Kidney (tissue), 14 donors: ENCODE results near the gene TAB2. TPM values are rescaled to one million over a fixed set of nuclear protein-coding genes. Genes with fewer than 3 reads are reported as not detected.

Experiments used
- DNase-seq, 5 donors: peaks; one replicate each; pipeline ENCODE4 v3.0.0-alpha.2; 2013 to 2020
- FAIRE-seq: peaks from 2 replicates; lab custom pipeline; 2012; peaks lifted over from hg19 to GRCh38; lab: Jason Lieb, UNC
- H3K27ac ChIP-seq, 2 donors: one replicate each; pipeline ENCODE4 v1.7.0; 2013; ENCODE audit warnings: low read depth in 2 of 2, low read length in 2 of 2, inconsistent platforms in 1 of 2
- H3K27me3 ChIP-seq: one replicate; pipeline ENCODE4 v1.7.1; 2013; ENCODE audit warnings: low read length, inconsistent platforms; ENCODE audit not compliant: control insufficient read depth, insufficient read depth
- H3K36me3 ChIP-seq, 3 donors: one replicate each; pipeline versions ENCODE4 v1.7.0 to v1.7.1; 2013; ENCODE audit warnings: low read length in 3 of 3, control low read depth in 1 of 3, inconsistent platforms in 1 of 3; ENCODE audit not compliant: insufficient read depth in 3 of 3, control insufficient read depth in 2 of 3
- H3K4me1 ChIP-seq, 3 donors: one replicate each; pipeline versions ENCODE4 v1.7.0 to v1.7.1; 2013; ENCODE audit warnings: low read length in 3 of 3, inconsistent platforms in 1 of 3, low read depth in 1 of 3; ENCODE audit not compliant: control insufficient read depth in 2 of 3, insufficient read depth in 2 of 3
- H3K4me3 ChIP-seq, 3 donors: one replicate each; pipeline versions ENCODE4 v1.7.0 to v1.8.1; 2013; ENCODE audit warnings: low read length in 3 of 3, control low read depth in 1 of 3, inconsistent platforms in 1 of 3
- H3K9ac ChIP-seq, 3 donors: one replicate each; pipeline versions ENCODE4 v1.7.0 to v1.7.1; 2013; ENCODE audit warnings: low read length in 3 of 3, control low read depth in 1 of 3, inconsistent platforms in 1 of 3
- H3K9me3 ChIP-seq, 3 donors: one replicate each; pipeline versions ENCODE4 v1.7.0 to v1.7.1; 2013; ENCODE audit warnings: low read length in 3 of 3, control low read depth in 1 of 3, inconsistent platforms in 1 of 3; ENCODE audit not compliant: control insufficient read depth in 2 of 3, insufficient read depth in 1 of 3
- intact Hi-C: fragments of 100-400 bp; cut with DNase I; formaldehyde crosslinking; loops from one replicate; pipeline ENCODE4 v1.11.1; 2022
- polyA plus RNA-seq: library from polyadenylated mRNA; stranded (reverse); fragments of 350-450 nt; fragmentation: Illumina TruSeq; extraction: RNeasy Lipid Tissue Mini Kit (QIAGEN cat#74804); gene quantifications from one replicate; pipeline ENCODE4 v1.2.3, GENCODE V29; 2014; ENCODE audit warnings: low read depth, low replicate concordance; ENCODE audit not compliant: insufficient read depth
- total RNA-seq: library from RNA; stranded (reverse); fragmentation: NEBNext Ultra II Directional; extraction: Animal tissue kit (Norgen Biotek cat#: 25700); gene quantifications from one replicate; pipeline ENCODE4 v1.2.1, GENCODE V29; 2021
- TF ChIP-seq, protein P1 (sequence below): IDR thresholded peaks from 3 replicates; pipeline ENCODE4 v1.5.1; 2012; ENCODE audit warnings: mild to moderate bottlenecking, moderate library complexity, borderline replicate concordance; ENCODE audit not compliant: insufficient read depth; ENCODE audit errors: extremely low read depth
- donor health status: control.
- donor health status: control.
- donor health status: control.
- donor health status: control.
- donor health status: control.
- donor health status: DM: yes; HTN: yes; CAD: no.
- donor health status: Normal renal cell carcinoma (clear cell type).

Gene TAB2
- total and polyA plus RNA-seq, 2 donors from 2014 or later, result 23.2 to 50.1 TPM

DNA sequence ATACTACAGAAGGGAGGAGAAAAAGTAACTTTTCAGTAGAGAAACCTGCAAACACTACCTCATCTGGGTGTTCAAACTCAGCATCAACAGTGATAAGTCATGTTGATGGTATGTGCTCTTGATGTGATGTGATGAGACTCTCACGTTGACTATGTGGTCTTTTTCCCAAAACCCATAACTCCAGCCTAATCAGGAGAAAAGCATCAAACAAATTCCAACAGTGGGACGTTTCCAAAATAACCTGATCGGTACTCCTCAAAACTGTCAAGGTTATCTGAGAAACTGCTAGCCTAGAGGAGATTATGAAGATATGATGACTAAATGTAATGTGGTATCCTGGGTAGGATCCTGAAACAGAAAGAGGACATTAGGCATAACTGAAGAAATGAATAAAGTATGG lies 41.9 kb upstream of the TAB2 start:
- no peak for DNase-seq
- Histone ChIP-seq H3K4me3 (no peak overlapping the region), H3K9ac (no peak overlapping the region), H3K9me3 (no peaks in the 10 kb centered on the region), H3K4me1 (no peaks in the 10 kb centered on the region), H3K27me3 (no peaks in the 10 kb centered on the region), H3K27ac (no peak overlapping the region), H3K36me3 (no peaks in the 10 kb centered on the region)
- intact Hi-C loops, result no loop called here
- TF ChIP-seq, protein P1, sequence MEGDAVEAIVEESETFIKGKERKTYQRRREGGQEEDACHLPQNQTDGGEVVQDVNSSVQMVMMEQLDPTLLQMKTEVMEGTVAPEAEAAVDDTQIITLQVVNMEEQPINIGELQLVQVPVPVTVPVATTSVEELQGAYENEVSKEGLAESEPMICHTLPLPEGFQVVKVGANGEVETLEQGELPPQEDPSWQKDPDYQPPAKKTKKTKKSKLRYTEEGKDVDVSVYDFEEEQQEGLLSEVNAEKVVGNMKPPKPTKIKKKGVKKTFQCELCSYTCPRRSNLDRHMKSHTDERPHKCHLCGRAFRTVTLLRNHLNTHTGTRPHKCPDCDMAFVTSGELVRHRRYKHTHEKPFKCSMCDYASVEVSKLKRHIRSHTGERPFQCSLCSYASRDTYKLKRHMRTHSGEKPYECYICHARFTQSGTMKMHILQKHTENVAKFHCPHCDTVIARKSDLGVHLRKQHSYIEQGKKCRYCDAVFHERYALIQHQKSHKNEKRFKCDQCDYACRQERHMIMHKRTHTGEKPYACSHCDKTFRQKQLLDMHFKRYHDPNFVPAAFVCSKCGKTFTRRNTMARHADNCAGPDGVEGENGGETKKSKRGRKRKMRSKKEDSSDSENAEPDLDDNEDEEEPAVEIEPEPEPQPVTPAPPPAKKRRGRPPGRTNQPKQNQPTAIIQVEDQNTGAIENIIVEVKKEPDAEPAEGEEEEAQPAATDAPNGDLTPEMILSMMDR, result no peak
- FAIRE-seq, result no peak

DNA sequence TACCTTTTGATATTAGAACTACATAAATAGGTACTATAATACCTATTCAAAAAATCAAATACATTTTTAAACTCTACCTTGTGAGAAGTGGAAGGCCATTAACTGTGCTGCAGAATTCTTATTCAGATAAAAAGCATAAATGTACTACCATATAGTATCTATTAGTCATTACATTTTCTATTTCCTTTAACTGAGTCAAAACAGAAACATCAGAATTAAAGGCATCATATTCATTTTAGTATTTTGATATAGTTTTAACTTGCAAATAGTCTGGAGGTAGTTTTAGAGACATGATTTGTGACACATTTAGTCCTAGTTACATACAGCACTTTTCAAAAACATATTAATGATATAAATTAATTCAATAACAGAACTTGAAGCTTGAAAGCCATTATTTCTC lies 39.9 kb upstream of the TAB2 start:
- Histone ChIP-seq H3K4me1 (no peaks in the 10 kb centered on the region), H3K9ac (no peak overlapping the region), H3K27ac (no peak overlapping the region), H3K27me3 (no peaks in the 10 kb centered on the region), H3K4me3 (no peak overlapping the region), H3K9me3 (no peaks in the 10 kb centered on the region), H3K36me3 (no peaks in the 10 kb centered on the region)
- FAIRE-seq (no peak), DNase-seq (no peak)
- TF ChIP-seq, protein P1, result no peak
- intact Hi-C loops, result no loop called here

DNA sequence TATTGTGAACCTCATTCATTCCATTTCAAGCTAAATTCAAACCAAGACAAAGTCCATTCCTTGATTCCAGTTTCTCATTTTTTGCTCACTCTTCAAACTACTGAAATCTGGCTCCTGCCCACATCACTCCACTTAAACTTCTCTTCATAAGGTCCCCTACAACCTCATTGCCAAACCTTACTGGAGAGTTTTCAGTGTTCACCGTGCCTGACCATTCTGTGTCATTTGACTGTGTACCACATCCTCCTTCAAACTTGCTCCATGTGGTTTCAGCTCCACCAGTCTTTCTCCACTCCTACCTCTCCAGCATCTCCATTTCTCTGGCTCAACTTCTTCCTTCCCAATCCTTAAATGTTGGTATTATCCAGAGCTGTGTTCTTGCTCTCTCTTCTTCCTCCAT lies 38.5 kb upstream of the TAB2 start:
- H3K4me3 ChIP-seq, result no peak overlapping the region
- no peaks in the 10 kb centered on the region for H3K27me3 ChIP-seq
- TF ChIP-seq, protein P1, result no peak
- no peak overlapping the region for H3K9ac ChIP-seq
- H3K9me3 ChIP-seq, result no peaks in the 10 kb centered on the region
- no peak for FAIRE-seq
- no peaks in the 10 kb centered on the region for H3K4me1 ChIP-seq
- no peak for DNase-seq
- H3K36me3 ChIP-seq, result no peaks in the 10 kb centered on the region
- H3K27ac ChIP-seq, result no peak overlapping the region
- intact Hi-C loops, result no loop called here

DNA sequence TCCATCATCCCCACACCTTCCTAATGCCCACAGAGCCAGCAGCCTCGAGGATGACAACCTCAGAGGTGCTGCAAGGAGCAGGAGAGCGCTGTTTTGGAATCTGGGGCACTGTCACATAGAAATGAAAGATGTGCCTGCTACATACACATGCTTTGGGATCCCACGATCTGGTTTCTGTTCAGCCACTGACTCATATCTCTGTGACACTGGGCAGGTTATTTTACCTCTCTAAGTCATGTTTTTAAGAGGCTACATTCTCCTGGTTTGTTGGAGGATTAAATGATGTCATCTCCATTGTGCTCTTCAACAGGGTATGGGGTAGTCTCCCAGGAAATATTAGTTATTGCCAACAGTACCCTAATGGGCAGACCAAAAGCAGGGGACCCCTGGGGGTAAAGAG lies 32.6 kb upstream of the TAB2 start:
- TF ChIP-seq, protein P1, result no peak
- no peak overlapping the region for H3K9ac ChIP-seq
- no peaks in the 10 kb centered on the region for H3K9me3 ChIP-seq
- no peak overlapping the region for H3K27ac ChIP-seq
- H3K4me3 ChIP-seq, result no peak overlapping the region
- FAIRE-seq (no peak), DNase-seq (no peak)
- no peaks in the 10 kb centered on the region for H3K27me3 ChIP-seq
- H3K4me1 ChIP-seq, result no peaks in the 10 kb centered on the region
- intact Hi-C loops, result no loop called here
- no peaks in the 10 kb centered on the region for H3K36me3 ChIP-seq
